Stimulated activated CD8-positive, alpha-beta memory T cell treated with anti-CD3 and anti-CD28 coated beads, Interleukin-12 subunit alpha, Interleukin-12 subunit beta, amount 100 ng/mL, for 24 hours (primary cell): ENCODE data around the gene MPP2.
"Not testable (repeated sequence)": the region's sequence is repeated elsewhere in the genome, so short reads cannot be mapped to it uniquely, and the experiment has no call there.

Source experiments
- DNase-seq: peaks from one replicate; pipeline ENCODE4 v3.0.0-alpha.2; 2020; ENCODE audit errors: extremely low read depth

The MPP2 gene, protein sequence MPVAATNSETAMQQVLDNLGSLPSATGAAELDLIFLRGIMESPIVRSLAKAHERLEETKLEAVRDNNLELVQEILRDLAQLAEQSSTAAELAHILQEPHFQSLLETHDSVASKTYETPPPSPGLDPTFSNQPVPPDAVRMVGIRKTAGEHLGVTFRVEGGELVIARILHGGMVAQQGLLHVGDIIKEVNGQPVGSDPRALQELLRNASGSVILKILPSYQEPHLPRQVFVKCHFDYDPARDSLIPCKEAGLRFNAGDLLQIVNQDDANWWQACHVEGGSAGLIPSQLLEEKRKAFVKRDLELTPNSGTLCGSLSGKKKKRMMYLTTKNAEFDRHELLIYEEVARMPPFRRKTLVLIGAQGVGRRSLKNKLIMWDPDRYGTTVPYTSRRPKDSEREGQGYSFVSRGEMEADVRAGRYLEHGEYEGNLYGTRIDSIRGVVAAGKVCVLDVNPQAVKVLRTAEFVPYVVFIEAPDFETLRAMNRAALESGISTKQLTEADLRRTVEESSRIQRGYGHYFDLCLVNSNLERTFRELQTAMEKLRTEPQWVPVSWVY

DNA sequence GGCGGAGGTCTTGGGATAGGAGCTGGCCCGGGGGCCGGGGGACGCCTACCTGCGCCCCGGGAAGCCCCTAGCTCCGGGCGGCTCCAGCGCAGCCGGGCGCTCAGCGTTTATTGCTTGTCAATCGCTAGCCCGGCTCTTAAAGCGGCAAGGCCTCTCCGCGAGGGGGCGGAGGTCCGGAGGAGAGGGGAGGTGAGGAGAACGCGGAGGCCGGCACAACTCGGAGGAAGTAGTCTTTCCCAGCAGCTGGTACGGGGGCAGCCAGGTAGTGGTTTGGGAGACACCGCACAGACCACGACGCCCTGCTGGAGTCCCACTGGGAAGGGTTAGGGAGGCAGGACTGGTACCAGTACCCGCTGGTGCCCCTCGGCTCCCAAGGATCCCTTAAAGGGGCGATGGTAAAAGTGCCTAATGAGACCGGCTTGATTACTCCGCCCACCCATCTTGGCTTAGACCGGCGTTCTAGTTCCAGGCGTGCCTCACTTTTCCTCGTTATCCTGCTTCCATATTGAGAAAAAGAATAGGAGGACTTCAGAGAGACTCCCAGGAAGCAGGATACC, at the start of gene MPP2:
Gene MPP2 (minus strand): TSS at position 112 of the 557 bp plus-strand sequence. CDS start 3,076 bp downstream, outside the sequence.
- DNase-seq, result no peak

DNA sequence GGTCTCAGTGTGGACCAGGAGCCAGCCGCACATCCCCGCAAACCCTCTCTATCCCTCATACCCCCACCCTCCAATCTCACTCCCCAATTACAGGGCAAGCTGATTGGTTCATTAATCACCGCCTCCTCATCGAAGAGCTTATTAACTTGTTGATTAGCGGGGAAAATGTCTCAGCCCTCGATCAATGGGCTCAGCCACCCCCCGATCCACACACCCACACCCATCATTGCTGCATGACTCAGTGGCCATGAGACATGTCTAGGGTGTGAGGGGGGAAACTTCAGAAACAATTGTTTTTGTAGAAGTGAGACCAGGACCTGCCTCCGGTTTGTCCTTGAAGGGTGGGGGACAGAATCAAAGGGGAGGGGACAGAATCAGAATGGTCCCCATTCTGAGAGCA, 48.9 kb upstream of the MPP2 start:
- DNase-seq, result no peak

DNA sequence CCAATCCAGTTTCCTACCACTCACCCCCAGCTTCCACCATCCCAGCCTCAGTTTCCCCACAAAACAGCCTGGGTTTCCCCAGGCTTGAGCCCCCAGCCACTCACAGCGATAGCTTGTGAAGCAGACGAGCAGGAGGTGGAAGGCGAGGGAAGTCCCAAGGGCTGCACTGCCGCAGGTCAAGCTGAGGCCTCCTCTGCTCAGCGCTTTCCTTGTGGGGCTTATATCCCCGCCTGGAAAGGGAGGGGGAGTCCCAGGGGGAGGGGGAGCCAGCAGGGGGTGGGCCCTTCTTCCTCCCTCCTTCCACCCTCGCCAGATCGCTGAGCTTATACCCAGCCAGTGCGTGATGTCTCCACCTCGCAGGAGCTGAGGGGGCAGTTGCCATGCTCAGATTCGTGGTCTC, 46.4 kb upstream of the MPP2 start, which contains the start of gene PYY:
Gene PYY (minus strand): TSS at position 195 of the 400 bp plus-strand sequence. CDS start 457 bp downstream, outside the sequence.
- no peak for DNase-seq

DNA sequence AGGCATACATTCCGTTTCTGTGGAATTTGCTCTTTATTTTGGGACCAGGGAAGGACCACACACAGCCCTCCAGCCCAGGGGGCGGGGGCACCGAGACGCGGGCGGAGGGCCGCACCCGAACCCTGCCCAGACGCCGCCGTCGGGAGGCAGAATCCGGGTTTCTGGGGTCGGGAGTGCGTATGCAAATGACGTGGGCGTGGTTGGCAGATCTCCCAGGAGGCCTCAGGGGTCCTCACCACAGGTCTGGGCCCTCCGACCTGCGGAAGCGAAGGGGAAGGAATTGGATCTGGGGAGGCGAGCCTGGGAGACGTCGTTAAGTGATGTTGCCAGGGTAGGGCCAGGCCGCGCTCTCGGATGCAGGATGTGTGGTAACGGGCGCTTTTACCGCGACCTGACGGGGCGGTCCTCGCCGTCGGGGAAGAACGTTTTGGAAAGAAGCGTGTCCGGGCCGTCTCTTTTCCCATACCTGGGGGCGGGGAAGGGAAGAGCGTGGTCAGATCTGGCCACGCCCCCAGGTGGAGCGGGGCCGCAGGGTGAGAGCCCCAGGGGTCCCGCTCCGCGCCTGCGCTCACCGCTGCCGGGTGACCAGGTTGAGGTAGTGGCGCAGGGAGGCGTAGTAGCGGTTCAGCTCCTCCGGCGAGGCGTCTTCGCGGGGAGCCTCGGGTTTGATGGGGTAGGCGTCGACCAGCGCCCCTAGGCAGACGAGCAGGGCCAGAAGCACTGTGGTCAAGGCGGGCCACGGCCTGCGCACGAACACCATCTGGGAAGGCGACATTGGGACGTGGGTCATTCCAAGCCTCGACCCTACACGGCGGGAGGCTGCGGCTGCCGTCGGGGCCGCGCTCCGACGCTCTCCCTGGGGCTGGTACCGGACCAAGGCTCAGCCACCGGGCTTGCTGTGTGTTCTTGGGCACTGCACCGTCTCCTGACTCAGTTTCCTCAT, 45.7 kb upstream of the MPP2 start:
- no peak for DNase-seq

DNA sequence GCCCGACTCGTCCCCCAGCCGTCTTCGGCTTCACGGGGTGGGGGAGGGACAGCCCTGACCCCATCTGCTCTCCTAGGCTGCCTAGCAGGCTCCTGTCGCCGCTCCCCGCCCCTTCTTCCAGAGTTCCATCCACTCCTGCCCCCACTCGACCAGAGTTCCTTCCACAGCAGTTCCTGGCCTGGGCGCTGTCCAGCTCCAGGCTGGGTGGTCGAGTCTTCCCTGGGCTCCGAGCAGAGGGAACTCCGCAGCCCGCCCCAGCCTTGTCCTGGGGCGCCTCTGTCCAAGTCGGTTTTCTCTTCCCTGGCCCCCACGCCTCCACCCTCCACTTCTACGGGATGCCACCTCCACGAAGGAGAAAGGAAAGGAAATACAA, 45.0 kb upstream of the MPP2 start:
- no peak for DNase-seq

DNA sequence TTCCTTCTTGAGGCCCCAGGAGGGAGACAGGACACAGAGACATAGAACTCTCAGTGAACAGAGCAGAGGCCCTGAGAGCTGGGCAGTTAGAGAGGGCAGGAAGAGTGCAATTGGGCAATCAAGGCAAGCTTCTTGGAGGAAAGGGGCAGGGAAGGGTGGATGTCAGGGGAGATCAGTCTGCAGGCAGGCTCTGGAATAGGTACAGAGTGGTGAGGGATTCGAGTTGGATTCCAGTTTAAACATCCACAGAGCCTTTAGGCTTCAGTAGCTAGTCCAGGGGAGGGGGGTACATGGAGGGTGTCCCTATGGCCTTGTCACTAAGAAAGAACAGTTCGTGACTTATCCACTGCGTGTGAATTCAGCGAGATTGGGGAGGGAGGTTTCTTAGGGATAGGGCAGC, 44.4 kb upstream of the MPP2 start:
- no peak for DNase-seq

DNA sequence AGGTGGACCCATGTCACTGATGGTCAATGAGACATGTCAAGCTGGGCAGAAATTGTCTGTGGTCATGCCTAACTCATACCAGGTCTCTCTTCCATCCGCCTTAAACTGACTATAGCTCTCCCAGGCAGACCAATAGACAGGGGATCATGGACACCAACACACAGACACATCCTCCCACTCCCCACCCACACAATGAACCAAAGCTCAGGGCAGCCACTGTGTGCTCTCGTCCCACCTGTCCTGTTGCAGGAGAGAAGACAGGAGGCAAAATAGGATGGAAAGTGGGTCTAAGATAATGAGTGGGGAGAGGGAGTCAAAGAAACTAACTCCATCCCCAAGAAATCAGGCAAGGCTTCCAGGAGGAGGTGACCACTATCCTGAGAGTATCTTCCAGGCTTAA, 43.2 kb upstream of the MPP2 start:
- DNase-seq, result no peak

DNA sequence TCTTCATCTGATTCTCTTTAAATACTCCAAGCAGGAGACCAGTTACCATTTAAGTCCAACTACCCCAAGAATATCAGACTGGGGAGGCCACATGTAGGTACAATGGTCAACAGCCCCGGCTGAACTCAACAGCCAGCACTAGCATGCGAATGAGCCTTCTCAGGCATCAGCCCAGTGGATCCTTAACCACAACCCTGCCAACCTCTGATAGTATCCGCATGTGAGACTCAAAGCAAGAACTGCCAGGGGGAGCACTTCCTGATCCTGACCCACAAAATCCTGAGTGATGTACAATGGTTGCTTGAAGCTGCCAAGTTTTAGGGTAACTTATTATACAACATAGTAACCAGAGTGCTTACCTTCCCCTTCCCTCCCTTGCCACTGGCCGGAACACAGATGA, 42.4 kb upstream of the MPP2 start:
- DNase-seq, result no peak

DNA sequence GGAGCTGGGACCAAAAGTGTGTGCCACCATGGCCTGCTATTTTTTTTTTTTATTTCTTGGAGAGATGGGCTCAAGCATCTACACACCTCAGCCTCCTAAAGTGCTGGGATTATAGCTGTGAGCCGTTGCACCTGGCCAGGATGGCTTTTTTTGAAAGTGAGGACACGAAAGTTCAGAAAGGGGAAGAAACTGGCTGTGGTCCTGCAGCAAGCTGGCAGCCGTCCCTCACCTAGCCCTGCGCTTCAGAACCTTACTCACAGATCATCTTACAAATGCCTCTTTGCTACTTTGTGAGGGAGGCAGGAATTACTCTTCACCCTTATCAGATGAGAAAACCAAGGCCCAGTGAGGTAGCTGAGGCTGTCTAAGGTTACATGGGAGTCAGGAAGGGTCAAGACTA, 39.4 kb upstream of the MPP2 start:
- no peak for DNase-seq

DNA sequence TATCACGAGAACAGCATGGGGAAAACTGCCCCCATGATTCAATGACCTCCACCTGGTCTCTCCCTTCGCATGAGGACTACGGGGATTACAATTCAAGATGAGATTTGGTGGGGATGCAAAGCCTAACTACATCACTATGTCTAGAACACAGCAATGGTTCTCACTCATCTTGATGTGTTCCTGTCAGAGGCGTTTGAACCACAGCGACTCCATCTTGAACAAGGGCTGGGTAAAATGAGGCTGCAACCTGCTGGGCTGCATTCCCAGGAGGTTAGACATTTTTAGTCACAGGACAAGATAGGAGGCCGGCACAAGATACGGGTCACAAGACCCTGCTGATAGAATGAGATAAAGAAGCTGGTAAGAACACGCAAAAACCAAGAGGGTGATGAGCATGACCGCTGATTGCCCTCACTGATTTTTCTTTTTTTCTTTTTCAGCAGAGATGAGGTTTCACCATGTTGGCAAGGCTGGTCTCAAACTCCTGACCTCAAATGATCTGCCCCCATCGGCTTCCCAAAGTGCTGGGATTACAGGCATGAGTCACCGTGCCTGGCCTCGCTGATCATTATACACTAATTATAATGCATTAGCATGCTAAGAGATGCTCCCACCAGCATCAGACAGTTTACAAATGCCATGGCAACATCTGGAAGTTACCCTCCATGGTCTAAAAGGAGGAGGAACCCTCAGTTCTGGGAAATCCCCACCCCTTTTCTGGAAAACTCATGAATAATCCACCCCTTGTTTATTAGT, 37.9 kb upstream of the MPP2 start:
- DNase-seq, result no peak

DNA sequence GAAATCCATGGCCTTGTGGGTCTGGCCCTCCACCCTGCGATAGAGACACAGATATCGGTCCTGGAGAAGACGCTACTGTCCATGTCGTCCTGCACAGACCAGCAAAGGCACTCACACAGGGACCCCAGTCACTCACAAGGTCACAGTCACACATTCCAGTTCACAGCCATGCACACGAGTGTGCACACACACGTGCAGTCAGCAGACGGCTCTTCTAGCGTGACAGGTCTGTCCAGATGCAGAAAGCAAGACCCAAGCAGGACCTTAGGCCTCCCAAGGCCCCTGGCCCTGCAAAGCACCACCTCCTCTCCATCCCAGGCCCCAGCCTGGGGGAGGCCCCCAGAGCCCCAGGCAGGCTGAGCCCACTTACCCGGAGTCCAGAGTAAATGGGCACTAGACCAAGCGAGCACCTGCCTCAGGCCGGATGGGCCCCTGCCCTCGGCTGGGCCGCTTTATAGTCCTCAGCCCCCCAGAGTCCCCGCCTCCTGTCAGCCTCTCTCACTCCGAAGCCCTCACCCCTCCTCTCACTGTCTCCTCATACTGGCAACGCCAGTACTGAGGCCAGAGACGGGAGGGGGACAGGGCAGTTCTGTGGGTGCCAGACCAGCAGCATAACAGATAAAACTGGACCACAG, 34.8 kb upstream of the MPP2 start, which contains the start of gene PPY:
Gene PPY (minus strand): TSS at position 426 of the 635 bp plus-strand sequence. CDS start 822 bp downstream, outside the sequence.
- DNase-seq, result no peak

DNA sequence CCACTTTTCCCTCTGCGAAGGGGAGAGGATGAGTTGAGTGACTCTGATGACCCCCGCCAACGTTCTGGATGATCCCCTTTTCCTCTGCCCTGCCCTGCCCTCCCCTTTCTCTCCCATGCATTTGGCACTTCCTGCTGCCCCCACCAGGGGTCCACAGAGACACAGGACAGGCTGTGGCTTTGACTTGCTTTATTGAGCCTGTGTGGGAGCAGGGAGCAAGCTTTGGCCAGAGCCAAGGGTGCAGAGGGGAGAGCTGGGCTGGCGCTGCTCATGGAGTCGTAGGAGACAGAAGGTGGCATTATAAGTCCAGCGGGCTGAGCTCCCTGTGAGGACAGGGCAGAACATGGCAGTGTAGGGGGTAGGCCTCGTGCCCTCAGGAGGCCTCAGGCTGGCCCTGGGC, 33.3 kb upstream of the MPP2 start:
- DNase-seq, result no peak

DNA sequence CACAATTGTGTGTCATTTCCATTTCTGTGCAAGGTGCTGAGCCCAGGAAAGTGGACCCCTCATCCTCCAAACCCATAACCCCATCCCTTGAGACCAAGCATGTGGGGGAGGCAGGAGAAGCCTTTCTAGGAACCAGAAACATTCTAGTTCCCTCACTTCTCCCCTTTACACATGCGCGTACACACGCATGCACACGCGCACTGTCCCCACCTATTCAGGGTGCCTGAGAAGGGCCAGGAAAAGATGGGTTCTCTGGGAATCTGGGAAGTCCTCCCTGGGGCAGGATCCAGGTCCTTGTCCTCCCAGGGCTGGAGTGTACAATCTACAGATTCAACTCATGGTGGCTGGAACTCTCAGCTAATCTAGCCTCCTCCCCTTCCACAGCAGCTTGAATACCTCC, 32.5 kb upstream of the MPP2 start:
- DNase-seq, result no peak

DNA sequence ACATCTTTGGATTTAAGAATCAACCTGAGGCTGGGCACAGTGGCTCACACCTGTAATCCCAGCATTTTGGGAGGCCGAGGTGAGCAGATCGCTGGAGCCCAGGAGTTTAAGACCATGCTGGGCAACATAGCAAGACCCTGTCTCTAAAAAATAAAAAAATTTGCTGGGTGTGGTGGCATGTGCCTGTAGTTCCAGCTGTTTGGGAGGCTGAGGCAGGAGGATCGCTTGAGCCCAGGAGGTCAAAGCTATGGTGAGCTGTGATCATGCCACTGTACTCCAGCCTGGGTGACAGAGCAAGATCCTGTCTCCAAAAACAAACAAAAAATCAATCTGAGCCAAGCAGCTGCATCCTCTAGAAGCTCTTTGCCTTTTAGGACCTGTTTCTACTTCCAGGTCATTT, 32.1 kb upstream of the MPP2 start:
- DNase-seq, result not testable (repeated sequence)

DNA sequence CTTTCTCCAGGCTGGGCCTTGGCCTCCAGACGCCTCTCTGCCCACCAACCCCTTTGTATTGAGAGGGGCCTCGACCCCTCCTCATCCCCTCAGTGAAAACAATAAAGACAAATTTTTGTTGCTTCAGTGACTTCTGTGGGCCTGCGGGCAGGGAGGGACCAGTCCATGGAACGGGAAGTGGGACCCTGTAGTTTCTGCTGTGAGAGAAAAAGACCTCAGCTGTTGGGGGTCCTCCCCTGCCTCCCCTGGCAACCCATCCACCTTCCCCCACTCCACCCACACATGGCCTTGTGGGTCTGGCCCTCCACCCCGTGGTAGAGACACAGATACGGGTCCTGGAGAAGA, 31.5 kb upstream of the MPP2 start:
- DNase-seq, result no peak

DNA sequence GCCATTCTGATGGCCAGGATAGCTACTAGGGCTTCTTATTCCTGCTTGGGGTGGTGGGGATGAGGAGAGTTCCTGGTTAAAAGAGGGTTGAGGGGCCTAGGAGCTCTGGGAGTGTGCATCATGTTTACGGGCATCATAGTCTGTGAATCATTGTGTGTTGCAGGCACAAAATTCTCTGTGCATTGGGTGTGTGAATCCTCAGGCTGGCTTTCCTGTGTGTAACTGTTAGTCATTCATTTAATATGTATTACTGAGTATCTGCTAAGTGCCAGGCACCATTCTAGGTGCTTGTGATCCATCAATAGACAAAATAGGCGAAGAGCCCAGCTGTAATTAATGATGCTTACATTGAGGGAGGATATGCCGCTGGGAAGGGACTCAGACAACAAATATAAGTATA, 29.1 kb upstream of the MPP2 start:
- no peak for DNase-seq

DNA sequence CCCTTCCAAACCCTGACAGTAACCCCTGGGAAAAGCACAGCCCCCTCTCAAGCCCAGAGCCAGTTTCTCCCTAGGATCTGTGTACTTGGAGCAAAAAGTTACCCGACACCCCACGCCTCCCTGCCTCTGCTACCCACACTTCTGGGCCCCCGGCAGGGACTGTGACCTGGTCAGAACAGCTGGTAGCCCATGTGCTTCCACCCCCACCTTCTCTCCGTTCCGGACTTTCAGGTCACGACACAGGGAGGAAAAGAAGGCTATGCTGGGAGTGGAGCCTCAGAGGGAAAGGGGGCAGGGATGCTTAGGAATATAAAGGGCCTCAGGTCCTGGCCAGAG, 28.6 kb upstream of the MPP2 start:
- no peak for DNase-seq

DNA sequence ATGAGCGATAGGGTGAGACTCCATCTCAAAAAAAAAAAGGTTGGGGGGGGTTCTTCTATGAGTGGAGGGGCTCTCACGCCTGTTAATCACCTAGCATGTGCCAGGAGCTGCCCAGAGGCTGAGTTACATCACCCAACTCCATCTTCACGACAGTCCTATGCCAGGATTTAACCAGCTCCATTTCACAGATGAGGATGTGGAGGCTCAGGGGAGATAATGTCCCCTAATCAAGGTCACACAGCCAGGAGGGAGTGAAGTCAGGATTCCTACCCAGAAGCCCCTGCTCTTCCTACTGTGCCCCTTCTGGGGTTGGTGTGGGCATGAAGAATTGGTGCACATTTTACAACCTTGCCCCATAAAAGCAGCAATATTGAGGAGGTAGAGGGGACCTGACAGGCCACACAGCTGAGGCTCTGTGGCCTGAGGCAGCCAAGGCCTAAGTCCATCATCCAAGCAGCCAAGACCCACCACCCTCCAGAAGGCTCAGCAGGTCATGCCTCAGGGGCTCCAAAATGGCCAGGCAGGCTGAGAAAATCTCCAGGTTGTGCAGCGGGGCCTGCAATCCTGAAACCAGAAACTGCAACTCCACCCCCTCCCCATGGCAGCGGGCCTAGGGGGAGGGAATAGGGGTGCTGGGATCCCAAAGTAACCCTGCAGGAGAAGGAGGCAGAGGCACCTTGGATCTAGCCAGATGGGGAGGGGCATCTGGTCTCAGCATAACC, 28.0 kb upstream of the MPP2 start:
- no peak for DNase-seq

DNA sequence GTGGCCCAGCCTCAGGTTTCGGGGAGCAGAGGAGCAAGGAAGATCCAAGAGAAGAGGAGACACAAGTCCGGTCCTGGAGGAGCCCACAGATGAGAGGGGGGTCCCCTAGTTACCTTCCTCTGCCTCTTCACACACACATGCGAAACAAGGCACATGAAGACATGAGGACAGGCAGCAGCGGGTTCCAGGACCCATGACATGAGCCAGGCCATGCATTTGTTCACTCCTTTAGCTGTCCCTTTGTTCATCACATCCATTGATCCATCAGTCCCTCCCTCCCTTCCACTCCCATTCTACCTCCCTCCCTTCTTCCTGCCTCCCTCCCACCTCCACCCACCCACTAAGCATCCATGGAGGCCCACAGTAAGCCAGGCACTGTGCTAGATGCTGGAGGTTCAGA, 25.6 kb upstream of the MPP2 start:
- no peak for DNase-seq

DNA sequence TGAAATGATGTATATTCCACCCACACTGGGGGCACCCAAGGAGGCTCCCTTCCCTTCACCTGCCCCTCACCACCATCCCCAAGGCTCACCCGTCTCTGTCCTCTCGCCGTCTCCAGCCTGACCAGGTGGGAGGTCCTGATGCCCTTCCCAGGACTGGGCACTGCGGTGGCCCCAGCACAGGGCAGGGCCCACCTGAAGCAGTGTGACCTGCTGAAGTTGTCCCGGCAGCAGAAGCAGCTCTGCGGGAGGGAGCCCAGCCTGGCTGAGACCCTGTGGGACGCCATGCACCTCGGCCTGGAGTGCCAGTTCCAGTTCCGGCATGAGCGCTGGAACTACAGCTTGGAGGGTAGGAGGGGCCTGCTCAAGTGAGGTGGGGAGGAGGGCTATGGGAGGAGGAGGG, 25.0 kb upstream of the MPP2 start:
- DNase-seq, result no peak
